SK-MEL-5 (cell line): ENCODE measurements around the gene SYNPR. TPM values are rescaled to one million over a fixed set of nuclear protein-coding genes. Genes with fewer than 3 reads are reported as not detected.

ENCODE experiments used
- small RNA-seq, 2 experiments: library from RNA; depleted of rRNA; stranded (forward); fragments of <200 nt; gene quantifications; one replicate each; pipeline ENCODE3, GENCODE V24; 2014
- total RNA-seq: library from RNA; depleted of rRNA; stranded (reverse); fragments of >200 nt; shearing (Covaris generic); gene quantifications from 2 replicates; pipeline ENCODE4 v1.2.3, GENCODE V29; 2014

The SYNPR gene
- total RNA-seq, 1 experiment from 2014 or later: not detected

Small RNA genes within 50 kb of the gene (small RNA-seq; reads per million reads assigned to genes)
- gene RNA5SP134: 0 to 1.8 reads per million in 2 experiments
